BLaER1 treated with 17β-estradiol and CSF1 and Interleukin-3, amounts not matched to agents 10 nM and 100 nM (cell line): ENCODE measurements around the gene AGAP1.

Experiments
- H3K27ac ChIP-seq, 11 experiments: shearing (Covaris generic); formaldehyde crosslinking; 2 replicates each; pipeline ENCODE4 v1.8.1; 2022
- H3K27me3 ChIP-seq, 11 experiments: shearing (Covaris generic); formaldehyde crosslinking; 2 replicates each; pipeline ENCODE4 v1.8.1; 2022
- H3K36me3 ChIP-seq, 11 experiments: shearing (Covaris generic); formaldehyde crosslinking; 2 replicates each; pipeline ENCODE4 v1.8.1; 2022
- H3K4me1 ChIP-seq, 10 experiments: shearing (Covaris generic); formaldehyde crosslinking; 2 replicates each; pipeline ENCODE4 v1.8.1; 2022
- H3K4me2 ChIP-seq, 11 experiments: shearing (Covaris generic); formaldehyde crosslinking; 2 replicates each; pipeline ENCODE4 v1.8.1; 2022
- H3K4me3 ChIP-seq, 10 experiments: shearing (Covaris generic); formaldehyde crosslinking; 2 replicates each; pipeline ENCODE4 v1.8.1; 2022
- H3K9ac ChIP-seq, 11 experiments: shearing (Covaris generic); formaldehyde crosslinking; 2 replicates each; pipeline ENCODE4 v1.8.1; 2022
- H3K9me3 ChIP-seq, 11 experiments: shearing (Covaris generic); formaldehyde crosslinking; replicated peaks in 1 of 11; 2 replicates each; pipeline ENCODE4 v1.8.1; 2022
- H4K20me1 ChIP-seq, 11 experiments: shearing (Covaris generic); formaldehyde crosslinking; 2 replicates each; pipeline ENCODE4 v1.8.1; 2022
- Cebpa-rat ChIP-seq, 11 experiments: shearing (Covaris generic); IDR thresholded peaks; 2 replicates each; pipeline ENCODE4 v1.8.1; 2022

AGAP1 gene

DNA sequence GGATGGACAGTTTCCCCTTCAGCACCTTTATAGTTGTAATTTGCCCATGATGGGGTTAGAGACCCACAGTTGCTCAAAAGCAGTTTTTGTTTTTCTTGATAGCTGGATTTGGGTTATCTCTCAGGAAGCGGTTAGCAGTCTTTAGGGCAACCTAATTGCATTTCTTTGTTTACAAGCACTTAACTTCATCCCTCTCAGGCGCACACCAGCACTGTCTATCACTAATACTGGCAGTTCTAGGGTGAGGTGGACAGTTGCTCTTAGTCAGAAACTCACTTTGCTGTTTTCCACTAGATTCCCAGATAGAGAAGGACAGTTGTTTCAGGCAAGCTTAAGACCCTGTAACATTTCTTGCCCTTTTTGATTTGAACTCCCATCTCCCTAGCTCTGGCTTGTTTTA is 146.0 kb downstream of the AGAP1 start:
- H3K9ac ChIP-seq, result no peak overlapping the region
- no peak overlapping the region for H3K4me3 ChIP-seq
- H3K9me3 ChIP-seq, result peaks cover 0 to under 1% (median 0%) of the 10 kb centered on the region in 11 experiments; a peak in 1 of 22 replicates
- peak overlapping the region in 9 of 11 experiments; percentile 1 to 75 (median 63); a peak in 14 of 22 replicates for H3K4me2 ChIP-seq
- no peaks in the 10 kb centered on the region for H3K27me3 ChIP-seq
- no peaks in the 10 kb centered on the region for H3K36me3 ChIP-seq
- H3K27ac ChIP-seq, result no peak overlapping the region
- H3K4me1 ChIP-seq, result peaks cover 29 to 45% (median 39%) of the 10 kb centered on the region in 10 experiments
- peaks cover 0 to 57% (median 23%) of the 10 kb centered on the region in 11 experiments; a peak in 13 of 22 replicates for H4K20me1 ChIP-seq
- no peak for TF ChIP-seq Cebpa-rat (IDR thresholded peaks at IDR 0.05)

DNA sequence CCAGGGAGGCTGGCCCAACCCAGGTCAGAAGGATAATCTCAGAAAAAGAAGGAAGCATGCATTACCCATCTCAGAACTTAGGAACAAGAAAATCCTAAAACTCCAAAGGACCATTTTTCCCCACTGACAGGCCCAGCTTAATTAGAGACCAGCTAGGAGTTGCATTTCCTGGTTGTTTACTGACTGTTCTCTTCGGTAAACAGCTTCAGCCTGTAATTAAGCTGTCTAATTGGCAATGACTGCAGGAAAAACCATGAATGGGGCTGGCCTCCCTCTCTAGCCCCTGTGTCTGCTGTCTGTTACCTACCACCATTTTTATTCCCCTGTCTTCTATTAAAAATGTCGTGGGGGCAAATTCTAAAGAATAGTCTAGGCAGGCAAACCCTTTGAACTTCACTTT is 146.5 kb downstream of the AGAP1 start:
- TF ChIP-seq Cebpa-rat (IDR thresholded peaks at IDR 0.05), result no peak

GRCh38 chr2:235640926-235641723 is 147.3 kb downstream of the AGAP1 start:
- peaks cover 29 to 45% (median 39%) of the 10 kb centered on the region in 10 experiments for H3K4me1 ChIP-seq

More for the DNA sequence above, 146.5 kb downstream of the AGAP1 start:
- Histone ChIP-seq H3K4me3 (no peak overlapping the region), H3K4me2 (peak overlapping the region; percentile 40 to 78 (median 69); a peak in 20 of 22 replicates), H3K36me3 (0 out of 22 replicates have a peak, but pooled peaks cover 0 to 1% (median 0%) of the 10 kb centered on the region in 11 experiments), H3K27me3 (no peaks in the 10 kb centered on the region), H3K9me3 (peaks cover 0 to 6% (median 2%) of the 10 kb centered on the region in 11 experiments; a peak in 3 of 22 replicates), H3K4me1 (peaks cover 29 to 45% (median 39%) of the 10 kb centered on the region in 10 experiments), H3K27ac (no peak overlapping the region), H3K9ac (no peak overlapping the region), H4K20me1 (peaks cover 0 to 57% (median 23%) of the 10 kb centered on the region in 11 experiments; a peak in 13 of 22 replicates)

DNA sequence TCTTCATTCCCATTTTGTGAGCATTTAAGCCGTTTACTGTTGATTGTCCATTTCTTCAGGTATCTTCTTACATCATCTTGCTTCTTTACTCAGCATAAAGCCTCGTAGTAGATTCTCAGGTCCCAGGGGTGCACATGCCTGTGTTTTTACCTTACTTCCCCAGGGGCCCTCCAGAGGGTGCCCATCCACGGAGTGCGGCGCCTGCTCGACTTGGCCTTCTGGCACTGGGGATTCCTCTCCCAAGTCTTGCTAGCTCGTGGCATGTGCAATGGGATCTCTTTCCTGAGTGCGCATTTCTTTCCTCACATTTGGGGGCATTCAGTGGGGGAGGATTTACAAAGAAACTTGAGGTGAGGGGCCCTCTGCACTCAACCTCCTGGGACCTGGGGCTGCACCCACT is 148.1 kb downstream of the AGAP1 start:
- Histone ChIP-seq H3K36me3 (0 out of 22 replicates have a peak, but pooled peaks cover 0 to 3% (median 0%) of the 10 kb centered on the region in 11 experiments), H3K4me3 (no peak overlapping the region), H3K9me3 (peaks cover 0 to 15% (median 6%) of the 10 kb centered on the region in 11 experiments; a peak in 4 of 22 replicates), H3K27me3 (no peaks in the 10 kb centered on the region), H3K9ac (no peak overlapping the region), H3K4me2 (peak overlapping the region; percentile 40 to 78 (median 69); a peak in 20 of 22 replicates), H3K27ac (no peak overlapping the region), H3K4me1 (peaks cover 29 to 45% (median 39%) of the 10 kb centered on the region in 10 experiments), H4K20me1 (peaks cover 0 to 53% (median 23%) of the 10 kb centered on the region in 11 experiments; a peak in 13 of 22 replicates)
- no peak for TF ChIP-seq Cebpa-rat (IDR thresholded peaks at IDR 0.05)

More at GRCh38 chr2:235640926-235641723, 147.3 kb downstream of the AGAP1 start:
- H3K4me3 ChIP-seq, result no peak overlapping the region
- 0 out of 22 replicates have a peak, but pooled peaks cover 0 to 3% (median 0%) of the 10 kb centered on the region in 11 experiments for H3K36me3 ChIP-seq
- H3K27me3 ChIP-seq, result no peaks in the 10 kb centered on the region
- H4K20me1 ChIP-seq, result peaks cover 0 to 57% (median 23%) of the 10 kb centered on the region in 11 experiments; a peak in 13 of 22 replicates
- no peak for TF ChIP-seq Cebpa-rat (IDR thresholded peaks at IDR 0.05)
- H3K4me2 ChIP-seq, result peak overlapping the region; percentile 40 to 78 (median 69)
- H3K9me3 ChIP-seq, result peaks cover 0 to 12% (median 6%) of the 10 kb centered on the region in 11 experiments; a peak in 4 of 22 replicates
- H3K9ac ChIP-seq, result peak overlapping the region in 3 of 11 experiments; percentile 1 to 34 (median 26); a peak in 3 of 22 replicates
- H3K27ac ChIP-seq, result no peak overlapping the region

- Histone ChIP-seq H3K36me3 (0 out of 22 replicates have a peak, but pooled peaks cover 0 to 3% (median 0%) of the 10 kb centered on the region in 11 experiments), H3K9ac (no peak overlapping the region), H3K27me3 (no peaks in the 10 kb centered on the region), H3K27ac (no peak overlapping the region), H3K4me3 (no peak overlapping the region), H3K4me2 (peak overlapping the region in 10 of 11 experiments; percentile 15 to 78 (median 70); a peak in 11 of 22 replicates), H3K9me3 (peaks cover 0 to 15% (median 6%) of the 10 kb centered on the region in 11 experiments; a peak in 4 of 22 replicates), H3K4me1 (peaks cover 29 to 48% (median 44%) of the 10 kb centered on the region in 10 experiments), H4K20me1 (peaks cover 0 to 52% (median 23%) of the 10 kb centered on the region in 11 experiments; a peak in 13 of 22 replicates)
- no peak for TF ChIP-seq Cebpa-rat (IDR thresholded peaks at IDR 0.05)
Observed at GRCh38 chr2:235642446-235643098, 148.7 kb downstream of the AGAP1 start.

DNA sequence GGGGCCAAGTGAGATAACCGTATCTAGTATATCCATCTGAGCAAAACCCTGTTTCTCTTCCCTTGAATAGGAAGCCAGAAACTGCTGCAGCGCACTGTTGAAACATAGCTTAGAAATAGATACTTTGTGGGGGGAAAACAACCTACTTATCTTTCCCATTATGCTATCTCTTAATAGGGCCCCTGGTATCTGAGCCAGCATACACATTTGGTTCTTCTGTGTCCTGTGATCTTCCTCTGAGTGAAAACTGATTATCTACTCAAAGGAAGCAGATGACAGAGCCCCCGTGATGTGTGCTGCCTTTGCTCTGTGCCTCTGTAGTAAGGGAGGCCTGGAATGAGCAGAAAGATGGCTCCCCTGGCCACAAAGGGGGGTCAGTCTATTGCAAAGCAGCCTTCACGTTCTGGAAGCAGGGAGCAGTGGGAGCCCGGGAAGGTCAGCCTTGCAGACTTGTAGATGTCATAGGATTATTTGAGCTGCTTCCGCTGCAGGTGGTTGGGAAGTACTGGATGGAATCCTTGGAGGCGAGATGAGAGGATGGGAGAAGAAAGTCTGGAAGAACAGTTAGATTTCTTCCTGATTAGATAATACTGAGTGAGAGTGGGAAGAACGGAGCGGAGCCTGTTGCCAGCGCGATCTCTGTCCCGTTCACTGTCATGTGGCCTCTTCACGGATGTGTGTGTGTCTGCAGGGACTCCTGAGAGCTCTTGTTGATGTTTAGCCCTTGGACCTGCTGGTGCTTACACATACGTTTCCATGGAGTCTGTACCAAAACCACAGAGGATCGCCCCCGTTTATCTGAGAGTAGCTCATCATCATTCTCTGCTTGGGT is 150.1 kb downstream of the AGAP1 start:
- Histone ChIP-seq H3K27ac (no peak overlapping the region), H3K9ac (no peak overlapping the region), H3K4me2 (no peak overlapping the region), H3K36me3 (0 out of 22 replicates have a peak, but pooled peaks cover 0 to 3% (median 0%) of the 10 kb centered on the region in 11 experiments), H3K9me3 (peaks cover 0 to 15% (median 6%) of the 10 kb centered on the region in 11 experiments; a peak in 4 of 22 replicates), H4K20me1 (peaks cover 0 to 53% (median 21%) of the 10 kb centered on the region in 11 experiments; a peak in 12 of 22 replicates), H3K4me3 (no peak overlapping the region), H3K4me1 (peaks cover 36 to 56% (median 52%) of the 10 kb centered on the region in 10 experiments), H3K27me3 (no peaks in the 10 kb centered on the region)
- TF ChIP-seq Cebpa-rat (IDR thresholded peaks at IDR 0.05), result no peak

DNA sequence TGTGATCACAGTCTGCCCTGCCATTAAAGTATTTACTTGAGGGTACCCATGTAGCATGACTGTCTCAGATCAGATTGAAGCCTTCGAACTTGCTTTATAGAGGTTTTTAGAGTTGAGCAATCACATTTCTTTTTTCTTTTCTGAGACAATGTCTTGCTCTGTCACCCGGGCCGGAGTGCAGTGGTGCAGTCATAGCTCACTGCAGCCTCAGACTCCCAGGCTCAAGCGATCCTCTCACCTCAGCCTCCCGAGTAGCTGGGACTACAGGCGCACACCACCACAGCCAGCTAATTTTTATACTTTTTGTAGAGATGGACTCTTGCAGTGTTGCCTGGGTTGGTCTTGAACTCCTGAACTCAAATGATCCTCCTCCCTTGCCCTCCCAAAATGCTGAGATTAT is 153.4 kb downstream of the AGAP1 start:
- Histone ChIP-seq H3K27me3 (no peaks in the 10 kb centered on the region), H3K27ac (no peak overlapping the region), H3K4me1 (peaks cover 14 to 52% (median 36%) of the 10 kb centered on the region in 10 experiments; a peak in 19 of 20 replicates), H3K9ac (no peak overlapping the region), H3K36me3 (peaks cover 0 to 3% (median 0%) of the 10 kb centered on the region in 11 experiments; a peak in 1 of 22 replicates), H3K9me3 (peaks cover 0 to 15% (median 6%) of the 10 kb centered on the region in 11 experiments; a peak in 4 of 22 replicates), H4K20me1 (peaks cover 0 to 21% (median 3%) of the 10 kb centered on the region in 11 experiments; a peak in 6 of 22 replicates), H3K4me3 (no peak overlapping the region), H3K4me2 (peak overlapping the region in 4 of 11 experiments; percentile 23 to 53 (median 40); a peak in 4 of 22 replicates)
- no peak for TF ChIP-seq Cebpa-rat (IDR thresholded peaks at IDR 0.05)
